Cardiac muscle cell (in vitro differentiated cells and primary cell): ENCODE data around the gene HTR2A. TPM values are rescaled to one million over a fixed set of nuclear protein-coding genes. Genes with fewer than 3 reads are reported as not detected.

Experiments
- DNase-seq, 2 donors: peaks; one replicate each; pipeline versions ENCODE4 v3.0.0 to v3.0.0-alpha.2; 2010 to 2017; ENCODE audit warnings: low read depth in 1 of 2, low spot score in 1 of 2
- H3K27ac ChIP-seq: fragments of 200-600 bp; sonication (generic); 2 replicates; pipeline ENCODE4 v1.5.1; 2016
- H3K27me3 ChIP-seq: fragments of 200-600 bp; sonication (generic); 2 replicates; pipeline ENCODE4 v1.6.0; 2016; ENCODE audit warnings: control low read depth
- H3K36me3 ChIP-seq: fragments of 200-600 bp; sonication (generic); 2 replicates; pipeline ENCODE4 v1.5.1; 2016; ENCODE audit warnings: control low read depth
- H3K4me1 ChIP-seq: fragments of 200-600 bp; sonication (generic); 2 replicates; pipeline ENCODE4 v1.8.1; 2017; ENCODE audit warnings: low read depth, mild to moderate bottlenecking, mixed run types
- H3K4me3 ChIP-seq: fragments of 200-600 bp; sonication (generic); 2 replicates; pipeline ENCODE4 v1.5.1; 2016; ENCODE audit warnings: mild to moderate bottlenecking
- H3K9me3 ChIP-seq: fragments of 200-600 bp; sonication (generic); 2 replicates; pipeline ENCODE4 v1.5.1; 2017; ENCODE audit warnings: low read depth, mild to moderate bottlenecking, control low read depth
- CTCF ChIP-seq: IDR thresholded peaks from 2 replicates; pipeline ENCODE4 v1.5.1; 2012; ENCODE audit warnings: low read depth, mild to moderate bottlenecking, low read length
- polyA plus RNA-seq: library from polyadenylated mRNA; unstranded; fragments of >200 nt; fragmentation: Nextera tagmentation; extraction: Ambion mirVana; gene quantifications from 2 replicates; pipeline ENCODE4 v1.2.1, GENCODE V29; 2016
- total RNA-seq: library from RNA; depleted of rRNA; stranded (reverse); fragments of >200 nt; gene quantifications from 2 replicates; pipeline ENCODE4 v1.2.3, GENCODE V29; 2016

HTR2A gene
- total and polyA plus RNA-seq, 2 experiments from 2014 or later: not detected

- no peak overlapping the region for H3K4me3 ChIP-seq
- no peaks in the 10 kb centered on the region for H3K36me3 ChIP-seq
- H3K27ac ChIP-seq: no peak overlapping the region
- no peaks in the 10 kb centered on the region for H3K9me3 ChIP-seq
- no peak for DNase-seq
- TF ChIP-seq CTCF: no peak
- no peaks in the 10 kb centered on the region for H3K27me3 ChIP-seq
- no peaks in the 10 kb centered on the region for H3K4me1 ChIP-seq
These were observed 46.6 kb downstream of the HTR2A start for GRCh38 chr13:46850214-46850613.

- Histone ChIP-seq H3K27ac (no peak overlapping the region), H3K36me3 (no peaks in the 10 kb centered on the region), H3K4me1 (no peaks in the 10 kb centered on the region), H3K9me3 (no peaks in the 10 kb centered on the region), H3K27me3 (no peaks in the 10 kb centered on the region), H3K4me3 (no peak overlapping the region)
- DNase-seq: peak in 1 of 2 donors; percentile 12
- TF ChIP-seq CTCF: no peak
These were observed 50.1 kb downstream of the HTR2A start for GRCh38 chr13:46846726-46847125.

GRCh38 chr13:46845146-46845545, 51.7 kb downstream of the HTR2A start:
- Histone ChIP-seq H3K27ac (no peak overlapping the region), H3K27me3 (no peaks in the 10 kb centered on the region), H3K4me1 (no peaks in the 10 kb centered on the region), H3K4me3 (no peak overlapping the region), H3K36me3 (no peaks in the 10 kb centered on the region), H3K9me3 (no peaks in the 10 kb centered on the region)
- DNase-seq: no peak
- TF ChIP-seq CTCF: no peak

- no peak for TF ChIP-seq CTCF
- Histone ChIP-seq H3K4me1 (no peaks in the 10 kb centered on the region), H3K27me3 (no peaks in the 10 kb centered on the region), H3K4me3 (no peak overlapping the region), H3K27ac (no peak overlapping the region), H3K36me3 (no peaks in the 10 kb centered on the region), H3K9me3 (no peaks in the 10 kb centered on the region)
- no peak for DNase-seq
These were observed 52.4 kb downstream of the HTR2A start for GRCh38 chr13:46844431-46844830.

- H3K4me3 ChIP-seq: no peak overlapping the region
- no peaks in the 10 kb centered on the region for H3K36me3 ChIP-seq
- no peak overlapping the region for H3K27ac ChIP-seq
- H3K27me3 ChIP-seq: no peaks in the 10 kb centered on the region
- no peak for TF ChIP-seq CTCF
- no peaks in the 10 kb centered on the region for H3K4me1 ChIP-seq
- DNase-seq: no peak
- H3K9me3 ChIP-seq: no peaks in the 10 kb centered on the region
These were observed 57.5 kb downstream of the HTR2A start for GRCh38 chr13:46839399-46839798.

- no peaks in the 10 kb centered on the region for H3K9me3 ChIP-seq
- H3K4me1 ChIP-seq: no peaks in the 10 kb centered on the region
- no peak for DNase-seq
- H3K27ac ChIP-seq: no peak overlapping the region
- H3K36me3 ChIP-seq: no peaks in the 10 kb centered on the region
- TF ChIP-seq CTCF: no peak
- H3K4me3 ChIP-seq: no peak overlapping the region
- no peaks in the 10 kb centered on the region for H3K27me3 ChIP-seq
These were observed 62.2 kb downstream of the HTR2A start for GRCh38 chr13:46834657-46835056.
